Caco-2 (cell line): ENCODE measurements around the gene SLF2. TPM values are rescaled to one million over a fixed set of nuclear protein-coding genes. Genes with fewer than 3 reads are reported as not detected.
A peak's percentile ranks its signal among the peaks of the same experiment; 100 is the strongest.

Source experiments
- Bru-seq: library from RNA; stranded (reverse); fragments of 400-500 nt; gene quantifications from one replicate; lab custom pipeline; 2021; lab: Mats Ljungman, UMichigan
- BruChase-seq, 2 experiments: library from RNA; stranded (reverse); fragments of 400-500 nt; gene quantifications; one replicate each; lab custom pipeline; 2021; lab: Mats Ljungman, UMichigan
- BruUV-seq: library from RNA; stranded (reverse); fragments of 400-500 nt; replicated peaks from 2 replicates; lab custom pipeline; 2021; lab: Mats Ljungman, UMichigan
- CTCF ChIA-PET: fragments of 300-600 bp; sonication (Branson Sonifier 250); formaldehyde crosslinking; loops from one replicate; lab custom pipeline; 2022; ENCODE audit warnings: antibody characterized with exemption; lab: Charles Lee
- POLR2A ChIA-PET: fragments of 300-600 bp; sonication (Branson Sonifier 250); formaldehyde crosslinking; loops from one replicate; lab custom pipeline; 2022; ENCODE audit warnings: antibody characterized with exemption; lab: Charles Lee
- DNase-seq, 2 experiments: peaks; one replicate each; pipeline versions ENCODE4 v3.0.0 to v3.0.0-alpha.2; 2020 to 2022
- H3K27me3 ChIP-seq: replicated peaks from 2 replicates; pipeline ENCODE4 v1.6.0; 2011; ENCODE audit warnings: low read length; ENCODE audit not compliant: control insufficient read depth, insufficient read depth
- H3K36me3 ChIP-seq: 2 replicates; pipeline ENCODE4 v1.5.1; 2011; ENCODE audit warnings: low read length; ENCODE audit not compliant: control insufficient read depth, insufficient read depth
- H3K4me1 ChIP-seq: fragments of 250-450 bp; sonication (Bioruptor Pico); 2 replicates; pipeline ENCODE4 v1.5.1; 2020; ENCODE audit warnings: mild to moderate bottlenecking
- H3K4me3 ChIP-seq: 2 replicates; pipeline ENCODE4 v1.5.1; 2011; ENCODE audit warnings: low read depth, mild to moderate bottlenecking, control low read depth, low read length
- H3K9me3 ChIP-seq: fragments of 250-450 bp; sonication (Bioruptor Pico); 2 replicates; pipeline ENCODE4 v1.5.1; 2020; ENCODE audit warnings: mild to moderate bottlenecking, moderate library complexity
- H3K27ac Mint-ChIP-seq: one replicate; pipeline ENCODE4 v1.8.0; 2022; ENCODE audit warnings: mixed read lengths; ENCODE audit not compliant: unreplicated experiment
- H3K27me3 Mint-ChIP-seq: one replicate; pipeline ENCODE4 v1.8.0; 2022; ENCODE audit warnings: mixed read lengths; ENCODE audit not compliant: insufficient read depth, unreplicated experiment
- H3K36me3 Mint-ChIP-seq: one replicate; pipeline ENCODE4 v1.8.0; 2022; ENCODE audit warnings: mild to moderate bottlenecking, mixed read lengths; ENCODE audit not compliant: insufficient read depth, unreplicated experiment
- H3K4me1 Mint-ChIP-seq: one replicate; pipeline ENCODE4 v1.8.0; 2022; ENCODE audit warnings: low read depth, mixed read lengths; ENCODE audit not compliant: unreplicated experiment
- H3K4me3 Mint-ChIP-seq: one replicate; pipeline ENCODE4 v1.8.0; 2022; ENCODE audit warnings: mild to moderate bottlenecking, moderate library complexity, mixed read lengths; ENCODE audit not compliant: unreplicated experiment
- H3K9me3 Mint-ChIP-seq: one replicate; pipeline ENCODE4 v1.8.0; 2022; ENCODE audit warnings: mixed read lengths; ENCODE audit not compliant: unreplicated experiment
- CTCF ChIP-seq, 2 experiments: fragments of 200-600 bp in 1 of 2; IDR thresholded peaks; 1 replicate in 1 of 2; 2 replicates in 1 of 2; pipeline versions ENCODE4 v1.5.1 to v1.8.0; 2011 to 2022; ENCODE audit warnings: antibody characterized with exemption in 1 of 2, control low read depth in 1 of 2, inconsistent platforms in 1 of 2, low read depth in 1 of 2, low read length in 1 of 2, mild to moderate bottlenecking in 1 of 2, moderate library complexity in 1 of 2; ENCODE audit not compliant: insufficient read depth in 1 of 2, severe bottlenecking in 1 of 2, unreplicated experiment in 1 of 2
- intact Hi-C: fragments of 100-400 bp; cut with micrococcal nuclease; formaldehyde crosslinking; loops from one replicate; pipeline ENCODE4 v1.10.0; 2022; ENCODE audit not compliant: unreplicated experiment
- long read RNA-seq: library from polyadenylated mRNA; stranded (forward); transcript quantifications from one replicate; pipeline ENCODE4 v2.0.0, GENCODE V29; 2022
- total RNA-seq: library from RNA; stranded (reverse); gene quantifications from 2 replicates; pipeline ENCODE4 v1.2.3, GENCODE V29; 2022

Gene SLF2
- total RNA-seq = 25.2 and 28.8 TPM in 2 replicates
- Bru-seq, nascent RNA = percentile 81 among the genes with signal in this experiment
- percentile 87 among the genes with signal in this experiment for BruChase-seq, experiment 1, labeled RNA remaining after a 2-hour chase
- BruChase-seq, experiment 2, labeled RNA remaining after a 6-hour chase = percentile 86 among the genes with signal in this experiment
- long read RNA-seq, full-length matches to known transcripts = 13 of 22 reads
- long read RNA-seq, partial matches to known transcripts = 4 of 22 reads
- long read RNA-seq, other reads (novel, unspliced or antisense) = 5 of 22 reads

GRCh38 chr10:100912605-100913469 lies at the start of gene SLF2:
TSS of gene SLF2 (plus strand) at chr10:100912963. CDS start at chr10:100913111, 148 bp downstream.
- CTCF ChIA-PET = interaction anchor here (1.0 to 1.8 kb wide), 3 partner anchors 34 to 182 kb away, joined by 3 to 8 read pairs (median 3); no protein-coding TSS in a partner anchor
- Histone ChIP-seq H3K4me3 (peak within 1 kb of the TSS; percentile 100), H3K9me3 (no peaks in the 10 kb centered on the region), H3K4me1 (0 out of 2 replicates have a peak, but pooled peaks cover 4% of the 10 kb centered on the region), H3K27me3 (no peaks in the 10 kb centered on the region), H3K36me3 (no peaks in the 10 kb centered on the region)
- Mint-ChIP-seq H3K27me3 (no peaks in the 10 kb centered on the region), H3K27ac (peak within 1 kb of the TSS; percentile 91), H3K4me3 (peak within 1 kb of the TSS; percentile 98), H3K36me3 (peaks cover 25% of the 10 kb centered on the region), H3K4me1 (peaks cover 14% of the 10 kb centered on the region), H3K9me3 (no peaks in the 10 kb centered on the region)
- BruUV-seq = no TSS peak
- intact Hi-C loops = loop anchor here (2.0 kb wide), 1 partner anchor 32 kb away; no protein-coding TSS in a partner anchor
- POLR2A ChIA-PET = interaction anchor here (1.0 to 1.2 kb wide), 2 partner anchors 377 to 540 kb away, joined by 3 read pairs; partner anchors contain the start of gene HIF1AN
- peak; percentile 98 for DNase-seq
- TF ChIP-seq CTCF (IDR thresholded peaks at IDR 0.05; ENCODE audit: insufficient read depth in 1 of 2, low read depth in 1 of 2, low read length in 1 of 2, severe bottlenecking in 1 of 2, unreplicated experiment in 1 of 2) = no peak

- Mint-ChIP-seq H3K9me3 (no peaks in the 10 kb centered on the region), H3K27ac (no peak overlapping the region)
- POLR2A ChIA-PET = no interaction called here
Observed at GRCh38 chr10:100863433-100863832, 49.3 kb upstream of the SLF2 start.

More at GRCh38 chr10:100863433-100863832, 49.3 kb upstream of the SLF2 start:
- H3K9me3 ChIP-seq = no peaks in the 10 kb centered on the region
- H3K36me3 ChIP-seq = no peaks in the 10 kb centered on the region; the same call in 1 of the 2 replicates
- peaks cover 7% of the 10 kb centered on the region for H3K27me3 Mint-ChIP-seq
- H3K4me1 Mint-ChIP-seq = no peaks in the 10 kb centered on the region
- CTCF ChIA-PET = no interaction called here
- no peaks in the 10 kb centered on the region for H3K27me3 ChIP-seq
- H3K4me3 ChIP-seq = no peak overlapping the region
- intact Hi-C loops = no loop called here
- no peaks in the 10 kb centered on the region for H3K4me1 ChIP-seq
- TF ChIP-seq CTCF (IDR thresholded peaks at IDR 0.05; ENCODE audit: insufficient read depth in 1 of 2, low read depth in 1 of 2, low read length in 1 of 2, severe bottlenecking in 1 of 2, unreplicated experiment in 1 of 2) = no peak
- no TSS peak for BruUV-seq
- H3K4me3 Mint-ChIP-seq = no peak overlapping the region
- DNase-seq = no peak
- H3K36me3 Mint-ChIP-seq = no peaks in the 10 kb centered on the region
